ENCODE data around the gene HSCB.
"Not testable (repeated sequence)": the region's sequence is repeated elsewhere in the genome, so short reads cannot be mapped to it uniquely, and the experiment has no call there.

Gene HSCB

GRCh38 chr22:28741785-28742561, at the start of gene HSCB, which contains the start of gene CHEK2:
Gene HSCB (plus strand): TSS chr22:28742039. CDS start chr22:28742096, 57 bp downstream.
Gene CHEK2 (minus strand): TSS chr22:28741820. CDS start chr22:28734721, 7,099 bp downstream.
- peak; percentile 77 for DNase-seq

- DNase-seq, result not testable (repeated sequence)
These were observed 48.6 kb upstream of the HSCB start for GRCh38 chr22:28693041-28693760.

- no peak for DNase-seq
These were observed 38.9 kb upstream of the HSCB start for GRCh38 chr22:28702891-28703290.

GRCh38 chr22:28703436-28703835, 38.4 kb upstream of the HSCB start:
- no peak for DNase-seq

GRCh38 chr22:28706845-28707244, 35.0 kb upstream of the HSCB start:
- DNase-seq, result no peak

- peak; percentile 22 for DNase-seq
These were observed 31.7 kb upstream of the HSCB start for GRCh38 chr22:28710107-28710506.

- DNase-seq, result no peak
These were observed 31.2 kb upstream of the HSCB start for GRCh38 chr22:28710576-28711191.

GRCh38 chr22:28711341-28711740, 30.5 kb upstream of the HSCB start:
- DNase-seq, result no peak

- DNase-seq, result no peak
These were observed 29.7 kb upstream of the HSCB start for GRCh38 chr22:28711820-28712777.

GRCh38 chr22:28714043-28714628, 27.7 kb upstream of the HSCB start:
- no peak for DNase-seq

GRCh38 chr22:28715611-28716010, 26.2 kb upstream of the HSCB start:
- DNase-seq, result no peak

- no peak for DNase-seq
These were observed 25.2 kb upstream of the HSCB start for GRCh38 chr22:28716686-28717085.

GRCh38 chr22:28718044-28718443, 23.8 kb upstream of the HSCB start:
- DNase-seq, result no peak

GRCh38 chr22:28728002-28728401, 13.8 kb upstream of the HSCB start:
- no peak for DNase-seq

- DNase-seq, result no peak
These were observed 13.1 kb upstream of the HSCB start for GRCh38 chr22:28728621-28729313.

GRCh38 chr22:28730179-28730578, 11.7 kb upstream of the HSCB start:
- DNase-seq, result no peak

GRCh38 chr22:28734393-28734792, 7.4 kb upstream of the HSCB start:
- no peak for DNase-seq

GRCh38 chr22:28736301-28737155, 5.3 kb upstream of the HSCB start:
- no peak for DNase-seq

- no peak for DNase-seq
These were observed 4.1 kb upstream of the HSCB start for GRCh38 chr22:28737701-28738100.

GRCh38 chr22:28738876-28739275, 3.0 kb upstream of the HSCB start:
- DNase-seq, result not testable (repeated sequence)

Measured in NCI-H2029 treated with DMSO at 0.1 percent for 48 hours (cell line).